ENCODE data around the gene SUSD2. TPM values are rescaled to one million over a fixed set of nuclear protein-coding genes. Genes with fewer than 3 reads are reported as not detected.
"Not testable (repeated sequence)": the region's sequence is repeated elsewhere in the genome, so short reads cannot be mapped to it uniquely, and the experiment has no call there.

SUSD2 gene
- polyA plus RNA-seq, 1 experiment, result 5.2 TPM

DNA sequence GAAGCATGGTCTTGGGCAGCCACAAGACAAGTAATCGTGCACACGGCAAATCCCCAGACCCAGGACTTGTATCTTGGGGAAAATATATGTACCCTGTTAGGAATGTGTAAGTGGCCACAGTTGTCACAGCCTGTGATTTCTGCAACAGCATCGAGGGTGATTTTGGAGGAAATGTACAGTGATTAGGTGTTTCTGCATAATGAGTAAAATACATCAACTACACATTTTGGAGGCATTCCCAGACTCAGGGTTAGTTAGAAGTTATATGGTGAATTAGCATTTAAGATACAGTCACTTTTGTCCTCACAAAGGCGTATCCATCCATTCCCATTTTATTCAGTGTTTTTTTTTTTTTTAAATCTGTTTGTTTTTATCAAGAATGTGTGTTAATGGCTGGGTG, 28.4 kb downstream of the SUSD2 start:
- no peak for DNase-seq (ENCODE audit: low read depth)
- CTCF ChIA-PET, result no interaction called here
- TF ChIP-seq, protein P1, sequence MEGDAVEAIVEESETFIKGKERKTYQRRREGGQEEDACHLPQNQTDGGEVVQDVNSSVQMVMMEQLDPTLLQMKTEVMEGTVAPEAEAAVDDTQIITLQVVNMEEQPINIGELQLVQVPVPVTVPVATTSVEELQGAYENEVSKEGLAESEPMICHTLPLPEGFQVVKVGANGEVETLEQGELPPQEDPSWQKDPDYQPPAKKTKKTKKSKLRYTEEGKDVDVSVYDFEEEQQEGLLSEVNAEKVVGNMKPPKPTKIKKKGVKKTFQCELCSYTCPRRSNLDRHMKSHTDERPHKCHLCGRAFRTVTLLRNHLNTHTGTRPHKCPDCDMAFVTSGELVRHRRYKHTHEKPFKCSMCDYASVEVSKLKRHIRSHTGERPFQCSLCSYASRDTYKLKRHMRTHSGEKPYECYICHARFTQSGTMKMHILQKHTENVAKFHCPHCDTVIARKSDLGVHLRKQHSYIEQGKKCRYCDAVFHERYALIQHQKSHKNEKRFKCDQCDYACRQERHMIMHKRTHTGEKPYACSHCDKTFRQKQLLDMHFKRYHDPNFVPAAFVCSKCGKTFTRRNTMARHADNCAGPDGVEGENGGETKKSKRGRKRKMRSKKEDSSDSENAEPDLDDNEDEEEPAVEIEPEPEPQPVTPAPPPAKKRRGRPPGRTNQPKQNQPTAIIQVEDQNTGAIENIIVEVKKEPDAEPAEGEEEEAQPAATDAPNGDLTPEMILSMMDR (IDR thresholded peaks at IDR 0.05; ENCODE audit: insufficient read depth, low read depth, low read length), result no peak
- H3K36me3 ChIP-seq (ENCODE audit: control insufficient read depth, insufficient read depth, low read length), result no peaks in the 10 kb centered on the region
- H3K27me3 ChIP-seq (ENCODE audit: control insufficient read depth, insufficient read depth, low read length), result no peaks in the 10 kb centered on the region
- no peak overlapping the region for H3K4me3 ChIP-seq (ENCODE audit: low read depth, low read length)
- POLR2A ChIA-PET, result no interaction called here

DNA sequence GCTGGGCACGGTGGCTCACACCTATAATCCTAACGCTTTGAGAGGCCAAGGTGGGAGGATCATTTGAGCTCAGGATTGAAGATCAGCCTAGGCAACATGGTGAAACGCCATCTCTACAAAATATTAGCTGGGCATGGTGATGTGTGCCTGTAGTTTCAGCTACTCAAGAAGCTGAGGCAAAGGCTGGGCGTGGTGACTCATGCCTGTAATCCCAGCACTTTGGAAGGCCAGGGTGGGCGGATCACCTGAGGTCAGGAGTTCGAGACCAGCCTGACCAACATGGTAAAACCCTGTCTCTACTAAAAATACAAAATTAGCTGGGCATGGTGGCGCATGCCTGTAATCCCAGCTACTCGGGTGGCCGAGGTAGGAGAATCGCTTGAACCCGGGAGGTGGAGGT, 29.1 kb downstream of the SUSD2 start:
- H3K27me3 ChIP-seq (ENCODE audit: control insufficient read depth, insufficient read depth, low read length); CTCF ChIA-PET; H3K36me3 ChIP-seq (ENCODE audit: control insufficient read depth, insufficient read depth, low read length); H3K4me3 ChIP-seq (ENCODE audit: low read depth, low read length); POLR2A ChIA-PET; DNase-seq (ENCODE audit: low read depth): not testable (repeated sequence)

DNA sequence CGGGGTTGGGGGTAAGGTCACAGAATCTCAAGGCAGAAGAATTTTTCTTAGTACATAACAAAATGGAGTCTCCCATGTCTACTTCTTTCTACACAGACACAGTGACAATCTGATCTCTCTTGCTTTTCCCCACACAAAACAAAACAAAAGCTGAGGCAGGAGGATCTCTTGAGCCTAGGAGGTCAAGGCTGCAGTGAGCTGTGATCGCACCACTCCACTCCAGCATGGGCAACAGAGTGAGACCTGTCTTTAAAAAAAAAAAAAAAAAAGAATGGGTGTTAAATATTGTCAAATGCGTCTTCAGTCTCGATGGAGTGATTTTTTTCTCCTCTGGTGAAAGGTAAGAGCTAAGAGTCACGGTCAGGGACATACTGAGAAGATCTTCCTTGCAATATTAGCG, 30.4 kb downstream of the SUSD2 start:
- CTCF ChIA-PET; H3K27me3 ChIP-seq (ENCODE audit: control insufficient read depth, insufficient read depth, low read length); H3K36me3 ChIP-seq (ENCODE audit: control insufficient read depth, insufficient read depth, low read length); POLR2A ChIA-PET; DNase-seq (ENCODE audit: low read depth); H3K4me3 ChIP-seq (ENCODE audit: low read depth, low read length): not testable (repeated sequence)

DNA sequence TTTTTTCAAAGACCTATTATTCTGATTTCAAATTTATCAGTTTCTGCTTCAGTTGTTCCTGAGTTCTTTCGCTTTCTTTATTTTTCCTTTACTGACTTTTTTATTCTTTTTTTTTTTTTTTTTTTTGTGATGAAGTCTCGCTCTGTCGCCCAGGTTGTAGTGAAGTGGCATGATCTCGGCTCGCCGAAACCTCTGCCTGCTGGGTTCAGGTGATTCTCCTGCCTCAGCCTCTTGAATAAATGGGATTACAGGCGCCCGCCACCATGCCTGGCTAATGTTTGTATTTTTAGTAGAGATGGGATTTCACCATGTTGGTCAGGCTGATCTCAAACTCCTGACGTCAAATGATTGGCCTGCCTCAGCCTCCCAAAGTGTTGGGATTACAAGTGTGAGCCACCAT, 31.8 kb downstream of the SUSD2 start:
- H3K36me3 ChIP-seq (ENCODE audit: control insufficient read depth, insufficient read depth, low read length); DNase-seq (ENCODE audit: low read depth); H3K27me3 ChIP-seq (ENCODE audit: control insufficient read depth, insufficient read depth, low read length); H3K4me3 ChIP-seq (ENCODE audit: low read depth, low read length); POLR2A ChIA-PET: not testable (repeated sequence)
- CTCF ChIA-PET, result interaction anchor here (0.6 kb wide), 1 partner anchor 31 kb away, joined by 5 read pairs; no protein-coding TSS in a partner anchor

DNA sequence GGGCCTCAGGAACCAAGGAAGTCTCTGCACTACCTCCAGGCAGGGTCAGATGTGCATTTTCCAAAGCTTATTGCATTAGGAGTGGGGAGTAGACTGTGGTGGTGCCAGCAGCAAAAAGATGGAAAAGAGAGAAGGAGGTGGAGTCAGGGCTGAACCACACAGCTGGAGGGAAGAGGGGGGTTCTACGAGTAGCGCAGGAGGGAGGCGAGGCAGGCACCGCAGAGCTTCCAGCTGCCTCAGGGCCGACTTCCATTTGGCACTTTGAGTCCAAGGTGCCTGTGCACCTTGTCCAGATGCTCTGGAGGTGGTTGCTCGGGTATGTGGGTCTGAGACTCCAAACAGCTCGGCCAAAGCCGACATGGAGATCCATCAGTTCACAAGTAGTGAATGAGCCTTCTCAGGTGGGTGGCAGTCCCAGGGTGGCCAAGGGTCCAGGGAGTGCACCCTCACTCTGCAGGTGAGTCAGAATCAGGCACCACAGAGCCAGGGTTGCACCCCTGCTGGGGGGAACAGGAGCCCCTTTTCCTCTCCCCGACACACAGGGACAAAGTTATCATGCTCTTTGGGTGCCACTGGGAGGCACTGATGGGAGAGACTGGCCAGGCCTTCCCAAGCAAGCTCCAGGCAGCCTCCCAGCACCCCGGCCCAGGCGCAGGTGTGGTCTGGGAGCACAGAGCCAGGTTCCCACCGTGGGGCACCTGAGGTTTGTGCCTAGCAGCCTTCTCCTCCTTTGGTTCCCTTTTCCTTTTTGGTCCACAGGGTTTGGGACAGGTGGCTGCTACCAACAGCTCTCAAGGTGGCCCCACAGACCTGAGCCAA, 33.4 kb downstream of the SUSD2 start:
- H3K4me3 ChIP-seq (ENCODE audit: low read depth, low read length), result no peak overlapping the region
- DNase-seq (ENCODE audit: low read depth), result no peak
- TF ChIP-seq, protein P1 (IDR thresholded peaks at IDR 0.05; ENCODE audit: insufficient read depth, low read depth, low read length), result no peak
- no peaks in the 10 kb centered on the region for H3K27me3 ChIP-seq (ENCODE audit: control insufficient read depth, insufficient read depth, low read length)
- ChIA-PET POLR2A (no interaction called here), CTCF (interaction anchor here (1.1 to 1.6 kb wide), 3 partner anchors 25 to 33 kb away, joined by 3 to 6 read pairs (median 4); no protein-coding TSS in a partner anchor)
- no peaks in the 10 kb centered on the region for H3K36me3 ChIP-seq (ENCODE audit: control insufficient read depth, insufficient read depth, low read length)

DNA sequence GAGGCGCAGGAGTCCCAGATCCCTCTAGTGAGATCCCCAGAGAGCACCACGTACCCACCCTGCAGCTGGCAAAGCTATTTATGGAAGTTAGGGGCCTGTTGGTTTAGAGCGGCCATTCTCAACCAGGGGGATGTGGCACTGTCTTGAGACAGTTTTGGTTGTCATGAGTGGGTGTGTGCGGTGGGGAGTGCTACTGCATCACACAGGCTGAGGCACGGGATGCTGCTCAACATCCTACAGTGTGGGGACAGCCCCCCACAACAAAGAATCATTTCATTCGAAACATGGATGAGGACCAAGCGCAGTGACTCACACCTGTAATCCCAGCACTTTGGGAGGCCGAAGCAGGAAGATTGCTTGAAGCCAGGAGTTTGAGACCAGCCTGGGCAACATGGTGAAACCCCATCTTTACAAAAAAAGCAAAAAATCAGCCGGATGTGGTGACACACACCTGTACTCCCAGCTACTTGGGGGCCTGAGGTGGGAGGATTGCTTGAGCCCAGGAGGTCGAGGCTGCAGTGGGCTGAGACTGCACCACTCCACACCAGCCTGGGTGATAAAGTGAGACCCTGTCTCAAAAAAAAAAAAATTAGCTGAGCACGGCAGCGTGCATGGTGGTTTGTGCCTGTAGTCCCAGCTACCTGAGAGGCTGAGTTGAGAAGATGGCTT, 35.4 kb downstream of the SUSD2 start:
- CTCF ChIA-PET, result interaction anchor here (1.1 to 1.6 kb wide), 4 partner anchors 12 to 26 kb away, joined by 3 to 4 read pairs (median 4); no protein-coding TSS in a partner anchor
- TF ChIP-seq, protein P1 (IDR thresholded peaks at IDR 0.05; ENCODE audit: insufficient read depth, low read depth, low read length), result no peak
- no peaks in the 10 kb centered on the region for H3K27me3 ChIP-seq (ENCODE audit: control insufficient read depth, insufficient read depth, low read length)
- POLR2A ChIA-PET, result no interaction called here
- DNase-seq (ENCODE audit: low read depth), result no peak
- H3K4me3 ChIP-seq (ENCODE audit: low read depth, low read length), result no peak overlapping the region
- H3K36me3 ChIP-seq (ENCODE audit: control insufficient read depth, insufficient read depth, low read length), result no peaks in the 10 kb centered on the region

Data from BJ (cell line).